IPS-11a (cell line): Measurements from ENCODE around the gene TRIOBP.

ENCODE experiments used
- H3K4me3 ChIP-seq: one replicate; pipeline ENCODE4 v1.5.1; 2013; ENCODE audit warnings: low read depth, low read length, control low read depth

The TRIOBP gene

DNA sequence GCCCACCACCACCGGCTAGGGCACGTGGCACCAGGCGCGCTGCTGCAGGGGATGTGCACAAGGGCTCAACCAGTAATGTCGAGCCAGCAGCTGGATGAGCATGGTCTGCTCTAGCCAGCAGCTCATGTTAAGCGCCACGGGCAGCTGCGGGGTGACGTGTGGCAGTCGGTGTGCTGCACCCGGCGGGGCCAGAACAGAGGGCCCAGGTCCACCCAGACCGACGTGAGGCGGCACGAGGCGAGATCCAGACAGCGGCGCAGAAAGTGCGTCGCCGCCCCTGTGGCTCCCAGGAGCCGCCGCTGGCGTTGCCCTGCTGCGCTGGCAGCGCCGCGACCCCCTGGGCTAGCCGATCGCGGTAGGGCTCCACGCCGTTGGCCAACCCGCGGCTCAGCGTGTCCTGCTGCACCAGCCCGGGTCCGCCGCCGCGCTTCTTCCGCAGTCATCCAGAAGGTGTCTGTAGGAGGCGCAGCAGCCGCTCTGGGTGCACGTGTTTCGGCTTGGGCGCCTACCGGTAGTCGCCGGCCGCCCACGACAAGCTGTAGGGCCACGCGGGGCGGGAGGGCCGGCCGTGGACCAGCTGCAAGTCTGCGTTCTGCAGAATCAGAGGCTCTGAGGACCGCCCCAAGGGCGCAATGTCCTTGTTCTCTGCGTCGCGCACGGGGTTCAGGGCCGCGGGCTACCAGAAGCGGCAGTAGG, 121.7 kb downstream of the TRIOBP start:
- H3K4me3 ChIP-seq: peak overlapping the region; percentile 17

DNA sequence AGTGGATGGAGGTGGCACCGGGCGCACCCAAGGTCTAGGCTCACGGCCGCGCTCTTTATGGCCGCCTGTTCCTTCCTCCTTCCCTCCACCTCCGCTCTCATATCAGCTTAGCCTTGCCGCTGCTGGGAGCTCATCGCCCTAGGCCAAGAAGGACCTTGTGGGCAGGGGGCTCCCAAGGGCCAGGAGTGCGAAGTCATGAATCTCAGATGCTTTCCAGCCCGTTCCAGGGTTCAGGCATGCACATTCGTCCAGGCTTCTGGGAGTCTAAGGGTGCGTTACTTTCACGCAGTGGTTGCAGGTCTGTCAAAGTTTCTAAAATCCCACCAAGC, 122.2 kb downstream of the TRIOBP start:
- no peak overlapping the region for H3K4me3 ChIP-seq

DNA sequence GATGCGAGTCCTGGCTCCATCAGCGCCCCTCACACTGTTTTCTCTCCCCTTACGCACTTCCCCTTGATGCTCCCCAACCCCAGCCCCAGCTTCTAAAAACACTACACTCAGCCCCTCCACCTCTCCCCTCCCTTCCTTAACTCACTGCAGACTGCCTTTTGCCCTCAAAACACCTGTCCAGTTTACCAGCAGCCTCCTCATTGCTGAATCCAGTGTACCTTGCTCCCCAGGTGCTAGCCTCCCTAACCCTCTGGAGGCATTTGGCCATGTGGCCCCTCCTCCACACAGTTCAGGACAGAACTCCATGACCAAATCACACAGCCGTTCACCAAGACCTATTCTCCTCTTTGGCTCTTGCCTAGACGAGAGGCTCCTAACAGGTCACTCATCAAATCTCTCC, 123.5 kb downstream of the TRIOBP start:
- H3K4me3 ChIP-seq: no peak overlapping the region

DNA sequence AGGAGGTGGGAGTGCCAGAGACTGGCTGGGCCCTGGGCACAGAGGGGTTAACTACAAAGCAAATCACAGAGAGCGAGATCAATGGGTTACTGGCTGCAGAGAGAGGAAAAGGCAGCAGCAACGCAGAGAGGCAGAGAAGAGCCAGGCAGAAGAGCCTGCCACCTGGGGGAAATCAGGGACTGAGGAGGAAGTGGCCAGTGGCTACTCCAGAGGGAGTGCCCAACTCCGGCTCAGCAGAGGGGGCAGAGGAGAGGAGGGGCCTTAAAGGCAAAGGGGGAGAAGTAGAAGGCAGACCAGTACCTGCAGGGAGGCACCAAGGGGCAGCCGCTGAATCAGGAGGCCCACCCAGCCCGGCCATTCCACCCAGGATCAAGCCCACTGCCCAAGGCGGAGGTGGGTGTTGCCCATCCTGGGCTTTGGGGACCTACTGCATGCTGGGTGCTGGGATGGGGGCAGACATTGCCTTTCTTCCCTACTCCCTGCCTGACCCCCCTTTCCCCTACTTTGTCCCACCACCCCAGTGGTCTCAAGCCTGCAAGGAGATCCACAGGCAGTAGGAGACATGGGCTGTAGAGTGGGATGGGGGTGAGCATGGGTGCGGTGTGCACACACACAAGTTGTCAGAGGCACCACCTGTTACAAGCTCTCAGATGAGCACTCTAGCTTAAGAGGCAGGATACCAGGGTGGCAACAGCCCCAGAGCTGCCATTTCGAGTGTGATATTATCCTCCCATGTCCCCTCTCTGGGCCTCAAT, 125.4 kb downstream of the TRIOBP start:
- no peak overlapping the region for H3K4me3 ChIP-seq

DNA sequence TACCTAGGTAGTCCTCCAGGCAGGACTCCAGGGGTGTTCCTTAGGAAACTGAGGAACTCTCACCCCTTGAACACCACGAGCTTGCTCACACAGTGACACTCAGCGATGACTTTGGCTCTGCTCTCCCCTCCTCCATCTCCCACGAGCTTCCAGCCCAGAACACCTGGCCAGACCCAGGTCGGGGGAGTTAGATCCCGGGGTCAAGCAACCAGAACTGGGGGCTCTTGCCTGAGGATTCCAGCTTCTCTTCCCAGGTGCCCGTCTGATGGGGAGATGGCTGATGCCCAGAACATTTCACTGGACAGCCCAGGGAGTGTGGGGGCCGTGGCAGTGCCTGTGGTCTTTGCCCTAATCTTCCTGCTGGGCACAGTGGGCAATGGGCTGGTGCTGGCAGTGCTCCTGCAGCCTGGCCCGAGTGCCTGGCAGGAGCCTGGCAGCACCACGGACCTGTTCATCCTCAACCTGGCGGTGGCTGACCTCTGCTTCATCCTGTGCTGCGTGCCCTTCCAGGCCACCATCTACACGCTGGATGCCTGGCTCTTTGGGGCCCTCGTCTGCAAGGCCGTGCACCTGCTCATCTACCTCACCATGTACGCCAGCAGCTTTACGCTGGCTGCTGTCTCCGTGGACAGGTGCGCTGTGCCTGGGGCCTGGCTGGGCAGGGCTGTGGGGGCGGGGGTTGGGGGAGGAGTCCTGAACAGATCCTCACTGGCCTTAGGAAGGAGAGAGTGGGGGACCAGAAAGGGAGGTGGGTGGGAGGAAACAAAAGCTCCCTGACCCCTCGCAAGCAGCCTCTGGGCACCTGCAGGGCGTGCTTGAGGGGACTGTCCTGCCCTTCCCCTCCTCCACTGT, 126.5 kb downstream of the TRIOBP start, which contains the start of gene GALR3:
TSS of gene GALR3 (plus strand) at position 249 of the 852 bp plus-strand sequence. CDS start at position 274, 25 bp downstream.
- no peak within 1 kb of the TSS for H3K4me3 ChIP-seq

DNA sequence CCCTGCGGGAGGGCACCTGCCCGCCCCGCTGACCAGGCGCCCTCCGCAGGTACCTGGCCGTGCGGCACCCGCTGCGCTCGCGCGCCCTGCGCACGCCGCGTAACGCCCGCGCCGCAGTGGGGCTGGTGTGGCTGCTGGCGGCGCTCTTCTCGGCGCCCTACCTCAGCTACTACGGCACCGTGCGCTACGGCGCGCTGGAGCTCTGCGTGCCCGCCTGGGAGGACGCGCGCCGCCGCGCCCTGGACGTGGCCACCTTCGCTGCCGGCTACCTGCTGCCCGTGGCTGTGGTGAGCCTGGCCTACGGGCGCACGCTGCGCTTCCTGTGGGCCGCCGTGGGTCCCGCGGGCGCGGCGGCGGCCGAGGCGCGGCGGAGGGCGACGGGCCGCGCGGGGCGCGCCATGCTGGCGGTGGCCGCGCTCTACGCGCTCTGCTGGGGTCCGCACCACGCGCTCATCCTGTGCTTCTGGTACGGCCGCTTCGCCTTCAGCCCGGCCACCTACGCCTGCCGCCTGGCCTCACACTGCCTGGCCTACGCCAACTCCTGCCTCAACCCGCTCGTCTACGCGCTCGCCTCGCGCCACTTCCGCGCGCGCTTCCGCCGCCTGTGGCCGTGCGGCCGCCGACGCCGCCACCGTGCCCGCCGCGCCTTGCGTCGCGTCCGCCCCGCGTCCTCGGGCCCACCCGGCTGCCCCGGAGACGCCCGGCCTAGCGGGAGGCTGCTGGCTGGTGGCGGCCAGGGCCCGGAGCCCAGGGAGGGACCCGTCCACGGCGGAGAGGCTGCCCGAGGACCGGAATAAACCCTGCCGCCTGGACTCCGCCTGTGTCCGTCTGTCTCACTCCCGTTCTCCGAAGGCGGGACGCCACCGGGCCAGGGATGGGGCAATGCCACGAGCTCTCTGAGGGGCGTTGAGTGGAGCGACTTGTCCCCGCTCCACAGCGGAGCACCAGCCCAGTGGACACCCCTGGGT, 128.1 kb downstream of the TRIOBP start:
- H3K4me3 ChIP-seq: peak overlapping the region; percentile 41
